HEK293 (cell line): Measurements from ENCODE around the gene ALDH7A1.
"Not testable (repeated sequence)": the region's sequence is repeated elsewhere in the genome, so short reads cannot be mapped to it uniquely, and the experiment has no call there.

Experiments used
- CTCF ChIP-seq: fragments of 450-650 bp; formaldehyde crosslinking; IDR thresholded peaks from 2 replicates; pipeline ENCODE4 v1.5.1; 2016; ENCODE audit warnings: missing biosample characterization, missing genetic modification characterization
- MEIS1 ChIP-seq: sonication (generic); formaldehyde crosslinking; IDR thresholded peaks from 2 replicates; pipeline ENCODE4 v1.8.1; 2022; ENCODE audit warnings: missing genetic modification reagents, mild to moderate bottlenecking, borderline replicate concordance
- REST ChIP-seq: fragments of 450-650 bp; formaldehyde crosslinking; IDR thresholded peaks from 2 replicates; pipeline ENCODE4 v1.5.1; 2016; ENCODE audit warnings: missing biosample characterization, missing genetic modification characterization
- ZNF138 ChIP-seq: fragments of 450-650 bp; formaldehyde crosslinking; IDR thresholded peaks from 2 replicates; pipeline ENCODE4 v1.5.1; 2016; ENCODE audit warnings: missing biosample characterization, missing genetic modification characterization, borderline replicate concordance
- ZNF214 ChIP-seq: fragments of 450-650 bp; formaldehyde crosslinking; IDR thresholded peaks from 2 replicates; pipeline ENCODE4 v1.5.1; 2017; ENCODE audit warnings: missing biosample characterization, mild to moderate bottlenecking, missing genetic modification characterization, borderline replicate concordance
- ZNF555 ChIP-seq: fragments of 450-650 bp; formaldehyde crosslinking; conservative IDR thresholded peaks from 2 replicates; pipeline ENCODE4 v1.5.1; 2017; ENCODE audit warnings: missing biosample characterization, mild to moderate bottlenecking, missing genetic modification characterization, inconsistent platforms
- ZNF558 ChIP-seq: fragments of 450-650 bp; formaldehyde crosslinking; IDR thresholded peaks from 2 replicates; pipeline ENCODE4 v1.5.1; 2016; ENCODE audit warnings: missing biosample characterization, missing genetic modification characterization

- not testable (repeated sequence) for TF ChIP-seq ZNF555 (tag by site-specific recombination); ZNF558; CTCF (tag by site-specific recombination); ZNF138 (tag by site-specific recombination); ZNF214 (tag by site-specific recombination); REST (tag by site-specific recombination); MEIS1 (CRISPR knock-in tag)
Observed at GRCh38 chr5:126519223-126519622, 75.8 kb downstream of the ALDH7A1 start.
